ENCODE results near the gene CUX1.

GRCh38 chr7:102244601-102245000 is 427.2 kb downstream of the CUX1 start:
- TF ChIP-seq CTCF (IDR thresholded peaks at IDR 0.05; ENCODE audit: low read length) (no peak), EZH2 (optimal IDR thresholded peaks at IDR 0.05; ENCODE audit: low read depth, low read length) (no peak)

Measured in MM.1S (cell line).